Stimulated activated CD4-positive, alpha-beta T cell treated with anti-CD3 and anti-CD28 coated beads, Interleukin-4, amount 100 ng/mL, for 1 hour (primary cell): ENCODE data around the gene ZNF786.
"Not testable (repeated sequence)": the region's sequence is repeated elsewhere in the genome, so short reads cannot be mapped to it uniquely, and the experiment has no call there.

Source experiments
- DNase-seq: peaks from one replicate; pipeline ENCODE4 v3.0.0-alpha.2; 2020

The ZNF786 gene

DNA sequence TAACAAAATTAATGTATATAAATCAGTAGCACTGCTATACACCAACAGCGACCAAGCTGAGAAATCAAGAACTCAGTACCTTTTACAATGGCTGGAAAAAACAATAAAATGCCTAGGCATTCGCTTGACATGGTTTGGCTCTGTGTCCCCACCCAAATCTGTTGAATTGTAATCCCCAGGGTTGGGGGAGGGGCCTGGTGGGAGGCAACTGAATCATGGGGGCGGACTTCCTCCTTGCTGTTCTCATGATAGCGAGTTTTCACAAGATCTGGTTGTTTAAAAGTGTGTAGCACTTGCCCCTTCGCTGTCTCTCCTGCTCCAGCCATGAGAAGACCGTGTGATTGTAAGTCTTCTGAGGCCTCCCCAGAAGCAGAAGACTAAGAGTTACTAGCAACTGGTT, 8.6 kb downstream of the ZNF786 start:
- no peak for DNase-seq

DNA sequence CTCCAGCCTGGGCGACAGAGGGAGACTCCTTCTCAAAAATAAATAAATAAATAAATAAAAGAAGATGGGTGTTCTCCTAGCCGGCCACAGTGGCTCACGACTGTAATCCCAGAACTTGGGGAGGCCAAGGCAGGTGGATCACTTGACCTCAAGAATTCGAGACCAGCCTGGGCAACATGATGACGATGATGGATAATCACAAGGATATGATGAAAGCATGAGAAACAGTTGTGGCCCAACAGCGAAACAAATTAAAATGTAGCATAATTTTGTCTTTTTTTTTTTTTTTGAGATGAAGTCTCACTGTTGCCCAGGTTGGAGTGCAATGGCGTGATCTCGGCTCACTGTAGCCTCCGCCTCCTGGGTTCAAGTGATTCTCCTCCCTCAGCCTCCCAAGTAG, 12.9 kb downstream of the ZNF786 start:
- DNase-seq, result no peak

DNA sequence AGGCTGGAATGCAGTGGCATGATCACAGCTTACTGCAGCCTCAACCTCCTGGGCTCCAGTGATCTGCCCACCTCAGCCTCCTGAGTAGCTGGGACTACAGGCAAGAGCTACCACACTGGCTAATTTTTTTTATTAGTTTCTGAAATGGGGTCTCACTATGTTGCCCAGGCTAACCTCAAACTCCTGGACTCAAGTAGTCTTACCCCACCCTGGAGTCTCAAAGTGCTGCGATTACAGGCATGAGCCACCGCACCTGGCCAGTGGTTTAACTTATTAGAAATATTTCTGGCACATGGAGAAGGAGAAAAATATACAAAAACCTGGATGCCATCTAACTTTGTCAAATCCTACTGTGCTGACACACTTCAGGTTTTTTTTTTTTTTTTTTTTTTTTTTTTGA, 15.2 kb downstream of the ZNF786 start:
- no peak for DNase-seq

DNA sequence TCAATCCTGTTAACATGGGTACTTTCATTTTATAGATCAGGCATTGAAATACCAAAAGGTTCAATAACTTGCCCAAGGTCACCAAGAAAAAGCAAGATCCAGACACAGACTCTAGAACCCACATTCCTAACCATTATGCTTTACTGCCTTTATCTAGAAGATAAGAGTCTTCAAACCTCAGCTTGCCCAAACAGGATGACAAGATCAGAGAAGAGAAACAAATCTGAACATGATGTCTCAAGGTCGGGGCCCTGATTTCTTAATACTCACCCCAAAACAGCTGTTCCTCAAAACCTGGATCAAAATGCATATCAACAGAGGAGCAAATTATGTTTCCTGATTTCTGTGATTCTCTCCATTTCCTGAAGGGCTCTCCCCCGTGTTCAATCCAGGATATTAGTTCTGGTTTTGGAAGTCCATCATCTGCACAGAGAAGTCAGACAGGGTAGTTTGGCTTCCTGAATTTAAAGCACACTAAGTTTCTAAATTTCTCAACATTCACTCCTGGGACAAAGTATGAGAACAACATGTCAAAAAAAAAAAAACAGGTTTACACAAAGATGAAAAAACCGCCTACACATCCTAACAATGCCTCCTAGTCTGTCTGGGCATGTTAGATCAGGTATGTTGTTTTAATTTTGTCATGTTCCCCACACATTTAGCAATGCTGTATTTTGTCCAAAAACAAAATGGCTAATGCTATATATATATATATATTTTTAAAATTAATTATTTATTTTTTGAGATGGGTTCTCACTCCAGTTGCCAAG, 16.2 kb downstream of the ZNF786 start:
- no peak for DNase-seq

DNA sequence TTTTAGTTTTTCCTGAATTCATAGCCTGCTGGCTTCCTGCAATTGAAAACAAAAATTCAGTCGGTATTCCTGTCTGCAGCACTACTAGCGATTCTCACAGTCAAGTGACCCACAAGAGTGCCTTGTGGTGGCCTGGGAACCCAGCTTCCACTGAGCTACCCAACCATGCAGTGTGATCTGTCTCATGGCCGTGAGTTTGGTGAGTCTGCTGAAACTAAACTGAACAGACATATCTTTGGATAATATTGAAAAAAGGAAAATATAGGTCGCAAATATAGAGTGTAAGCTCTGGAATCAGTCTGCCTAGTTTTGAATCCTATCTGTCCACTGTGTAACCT, 18.1 kb downstream of the ZNF786 start:
- DNase-seq, result no peak

DNA sequence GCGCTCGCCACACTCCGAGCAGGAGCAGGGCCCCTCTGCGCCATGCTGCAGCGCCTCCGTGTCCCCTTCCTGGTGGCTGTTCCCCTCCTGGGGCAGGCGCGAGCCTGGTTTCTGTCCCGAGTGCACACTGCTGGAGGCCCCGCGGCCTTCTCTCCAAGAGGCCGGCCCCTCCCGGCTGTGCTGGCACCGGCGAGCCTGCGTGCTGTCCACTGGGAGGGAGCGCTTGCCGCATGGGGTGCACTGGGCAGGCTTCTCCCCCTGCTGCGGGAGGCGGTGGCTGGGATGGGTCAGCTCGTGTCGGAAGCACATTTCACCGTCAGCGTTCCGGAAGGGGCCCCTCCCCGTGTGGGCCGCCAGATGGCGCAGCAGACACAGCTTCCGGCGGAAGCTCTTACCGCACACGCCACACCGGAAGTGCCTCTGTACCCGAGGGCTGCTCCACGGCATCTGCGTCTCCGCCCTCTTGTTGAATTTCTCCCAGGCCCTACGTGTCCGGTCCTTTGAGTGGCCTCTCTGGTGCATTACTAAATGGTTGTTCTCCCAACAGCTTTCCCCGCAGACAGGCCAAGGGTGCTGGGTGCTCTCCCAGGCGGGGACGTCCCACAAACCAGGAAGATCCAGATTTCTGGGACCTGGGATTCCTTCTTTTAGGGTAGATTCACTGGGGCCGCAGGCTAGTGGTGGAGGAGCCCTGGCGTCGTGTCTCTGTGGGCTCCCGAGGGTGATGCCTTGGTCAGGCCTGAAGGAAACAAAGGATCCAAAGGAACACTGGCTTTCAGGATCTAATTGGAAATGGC, 18.7 kb downstream of the ZNF786 start:
- DNase-seq, result peak; percentile 52

DNA sequence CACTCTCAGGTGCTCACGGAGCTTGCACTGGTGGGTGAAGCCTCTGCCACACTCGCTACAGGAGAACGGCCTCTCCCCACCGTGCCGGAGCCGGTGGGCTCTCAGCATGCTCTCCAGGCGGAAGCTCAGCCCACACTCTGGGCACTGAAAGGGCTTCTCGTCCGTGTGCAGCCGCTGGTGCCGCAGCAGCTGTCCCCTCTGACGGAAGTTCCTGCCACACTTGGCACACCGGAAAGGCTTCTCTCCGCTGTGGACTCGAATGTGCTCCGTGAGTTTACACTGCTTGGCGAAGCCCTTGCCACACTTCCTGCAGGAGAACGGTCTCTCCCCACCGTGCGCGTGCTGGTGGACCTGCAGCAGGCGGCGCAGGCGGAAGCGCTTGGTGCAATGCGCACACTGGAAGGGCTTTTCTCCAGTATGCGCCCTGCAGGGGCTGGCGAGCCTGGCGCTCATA, 19.3 kb downstream of the ZNF786 start:
- DNase-seq, result no peak

DNA sequence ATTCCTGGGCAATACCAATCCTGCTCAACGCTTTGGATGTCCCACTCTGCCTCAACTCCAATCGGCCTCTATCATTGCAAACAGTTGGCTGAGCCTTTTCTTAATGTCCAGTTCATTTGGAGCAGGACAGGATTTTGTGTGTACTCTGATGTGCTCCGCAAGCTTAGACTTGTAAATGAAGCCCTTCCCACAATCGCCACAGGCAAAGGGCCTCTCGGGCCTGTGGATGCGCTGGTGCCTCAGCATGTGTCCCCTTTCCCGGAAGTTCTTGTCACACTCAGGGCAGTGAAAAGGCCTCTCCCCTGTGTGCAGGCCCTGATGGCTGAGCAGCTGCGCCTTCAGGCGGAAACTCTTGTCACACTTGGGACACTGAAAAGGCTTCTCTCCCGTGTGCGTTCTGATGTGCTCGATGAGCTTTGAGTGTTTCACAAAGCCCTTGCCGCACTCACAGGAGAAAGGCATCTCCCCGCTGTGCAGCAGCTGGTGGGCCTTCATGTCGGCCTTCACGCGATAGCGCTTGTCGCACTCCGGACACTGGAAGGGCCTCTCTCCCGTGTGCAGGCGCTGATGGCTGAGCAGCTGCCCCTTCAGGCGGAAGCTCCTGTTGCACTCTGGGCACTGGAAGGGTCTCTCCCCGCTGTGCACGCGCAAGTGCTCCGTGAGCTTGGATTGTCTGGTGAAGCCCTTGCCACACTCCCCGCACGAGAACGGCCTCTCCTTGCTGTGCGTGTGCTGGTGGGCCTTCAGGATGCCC, 20.0 kb downstream of the ZNF786 start:
- DNase-seq, result no peak

DNA sequence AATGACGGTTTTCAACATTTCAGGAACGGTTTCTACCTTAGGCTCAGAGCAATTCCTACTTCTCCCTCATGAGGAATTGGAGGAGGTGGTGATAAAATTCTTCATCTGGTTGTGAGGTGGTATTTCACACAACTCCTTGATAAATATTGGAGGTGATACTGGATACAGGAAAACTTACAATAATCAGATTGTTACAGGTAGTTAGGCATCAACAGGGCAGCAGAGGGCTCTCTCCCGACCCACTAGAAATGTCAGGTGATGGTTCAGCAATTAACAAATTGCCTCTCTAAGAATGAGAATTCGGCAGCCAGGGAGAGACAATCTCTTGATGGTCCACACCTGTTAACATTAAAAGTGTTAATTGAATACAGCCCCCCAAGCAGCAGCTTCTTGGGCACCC, 22.6 kb downstream of the ZNF786 start:
- no peak for DNase-seq

DNA sequence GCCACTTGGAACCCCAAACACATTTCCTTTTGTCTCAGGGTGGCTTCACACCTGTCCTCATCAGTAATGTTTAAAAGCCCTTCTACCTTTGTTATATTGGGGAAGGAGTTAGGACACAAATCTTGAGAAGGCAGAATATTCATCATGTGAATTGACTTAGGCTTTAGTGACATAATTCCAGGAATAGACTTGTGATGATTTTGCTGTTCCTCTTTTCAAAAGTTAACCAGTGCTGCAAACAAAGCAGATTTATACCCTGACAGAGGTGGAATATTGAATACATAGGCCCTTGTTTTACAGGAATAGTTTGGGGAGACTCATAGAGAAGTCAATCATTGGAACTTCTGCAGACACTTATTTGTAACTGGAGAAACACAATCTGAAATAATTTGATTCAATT, 27.0 kb downstream of the ZNF786 start:
- DNase-seq, result no peak

DNA sequence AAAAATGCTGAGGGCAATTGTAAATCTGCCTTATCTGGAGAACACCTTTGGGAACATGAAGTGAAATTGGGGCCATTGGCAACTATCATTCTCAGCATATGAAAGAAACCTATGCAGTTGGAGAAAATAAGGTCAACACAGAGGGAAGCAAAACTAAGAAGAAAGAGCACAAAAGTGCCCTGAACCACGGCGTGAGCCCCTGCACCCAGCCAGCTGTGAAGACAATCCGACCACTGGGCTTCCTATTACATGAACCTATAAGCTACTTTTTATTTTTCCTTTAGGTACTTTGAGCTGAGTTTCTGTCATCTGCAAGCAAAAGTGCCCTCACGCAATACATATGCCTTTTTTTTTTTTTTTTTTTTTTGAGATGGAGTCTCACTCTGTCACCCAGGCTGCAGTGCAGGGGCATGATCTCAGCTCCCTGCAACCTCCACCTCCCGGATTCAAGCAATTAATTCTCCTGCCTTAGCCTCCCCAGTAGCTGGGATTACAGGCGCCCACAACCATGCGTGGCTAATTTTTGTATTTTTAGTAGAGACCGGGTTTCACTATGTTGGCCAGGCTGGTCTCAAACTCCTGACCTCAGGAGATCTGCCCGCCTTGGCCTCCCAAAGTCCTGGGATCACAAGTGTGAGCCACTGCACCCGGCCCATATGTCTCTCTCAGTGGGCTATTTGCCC, 28.2 kb downstream of the ZNF786 start:
- DNase-seq, result not testable (repeated sequence)

DNA sequence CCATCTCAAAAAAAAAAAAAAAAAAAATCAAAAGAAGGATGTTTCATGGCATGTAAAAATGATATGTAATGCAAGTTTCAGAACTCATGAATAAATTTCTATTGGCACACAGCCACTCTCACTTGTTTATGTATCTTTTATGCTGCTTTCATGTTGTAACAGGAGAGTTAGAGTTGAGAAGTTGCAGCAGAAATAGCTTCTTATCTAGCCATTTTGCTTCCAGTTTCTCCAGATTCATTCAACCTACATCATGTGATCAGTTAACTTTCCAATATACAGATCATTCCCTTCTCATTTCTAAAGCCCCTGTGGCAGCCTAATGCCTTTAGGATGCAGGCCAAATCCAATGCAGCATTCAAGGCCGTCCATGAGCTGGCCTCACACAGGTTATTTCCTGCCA, 30.4 kb downstream of the ZNF786 start:
- DNase-seq, result no peak

DNA sequence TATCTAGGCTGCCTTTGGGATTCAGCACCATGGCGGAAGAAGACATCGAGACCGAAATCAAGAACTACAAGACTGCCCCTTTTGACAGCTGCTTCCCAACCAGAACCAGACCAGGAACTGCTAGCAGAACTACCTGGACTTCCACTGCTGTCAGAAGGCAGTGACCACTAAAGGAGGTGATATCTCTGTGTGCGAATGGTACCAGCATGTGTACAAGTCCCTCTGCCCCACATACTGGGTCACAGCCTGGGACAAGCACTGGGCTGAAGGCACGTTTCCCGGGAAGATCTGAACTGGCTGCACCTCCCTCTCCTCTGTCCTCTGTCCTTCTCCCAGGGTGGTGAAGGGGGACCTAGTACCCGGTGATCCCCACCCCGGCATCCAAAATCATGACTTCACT, 36.6 kb downstream of the ZNF786 start:
- DNase-seq, result no peak

DNA sequence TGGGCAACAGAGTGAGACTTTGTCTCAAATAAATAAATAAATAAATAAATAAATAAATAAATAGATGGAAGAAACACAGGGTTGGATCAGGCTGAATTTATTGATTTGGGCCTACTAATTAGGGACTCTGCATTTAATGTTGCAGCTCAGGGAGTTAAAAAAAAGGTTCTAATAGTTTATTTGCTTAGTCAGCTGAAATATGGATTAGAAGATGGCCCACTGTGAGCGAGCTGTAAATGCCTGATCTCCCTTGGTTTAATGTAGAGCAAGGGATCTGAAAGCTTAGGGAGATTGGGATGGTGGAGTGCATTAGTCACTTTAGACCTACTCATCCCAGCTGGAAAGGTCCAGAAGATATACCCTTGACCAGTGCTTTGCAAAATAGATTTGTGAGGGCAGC, 37.1 kb downstream of the ZNF786 start:
- no peak for DNase-seq

DNA sequence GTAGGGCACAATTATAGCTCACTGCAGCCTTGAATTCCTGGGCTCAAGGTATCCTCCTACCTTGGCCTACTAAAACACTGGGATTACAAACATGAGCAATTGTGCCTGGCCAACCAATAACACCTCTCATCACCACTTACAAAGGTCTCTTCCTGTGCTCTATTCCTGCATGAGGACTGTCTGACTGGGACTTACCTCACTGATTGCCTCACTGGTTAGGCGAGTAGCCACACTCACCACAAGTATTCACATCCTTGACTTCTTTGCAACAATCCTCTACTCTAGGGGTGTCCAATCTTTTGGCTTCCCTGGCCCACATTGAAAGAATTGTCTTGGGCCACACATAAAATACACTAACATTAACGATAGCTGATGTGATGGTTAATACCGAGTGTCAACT, 39.6 kb downstream of the ZNF786 start:
- DNase-seq, result no peak

DNA sequence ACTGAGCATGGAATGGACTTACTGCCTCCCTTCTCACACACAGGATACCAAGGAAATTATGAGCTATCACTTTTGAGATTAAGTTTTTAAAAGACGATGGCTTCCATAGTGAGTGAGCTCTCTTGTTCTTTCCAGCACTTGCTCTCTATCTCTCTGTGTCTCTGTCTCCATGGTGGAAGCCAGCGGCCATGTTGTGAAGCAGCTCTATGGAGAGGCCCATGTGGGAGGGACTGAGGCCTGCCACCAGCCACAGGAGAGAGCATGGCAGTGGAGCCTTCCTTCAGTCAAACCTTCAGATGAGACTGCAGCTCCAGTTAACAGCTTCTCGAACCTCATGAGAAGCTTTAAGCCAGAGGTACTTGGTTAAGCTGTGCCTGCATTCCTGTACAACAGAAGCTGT, 41.7 kb downstream of the ZNF786 start:
- no peak for DNase-seq

DNA sequence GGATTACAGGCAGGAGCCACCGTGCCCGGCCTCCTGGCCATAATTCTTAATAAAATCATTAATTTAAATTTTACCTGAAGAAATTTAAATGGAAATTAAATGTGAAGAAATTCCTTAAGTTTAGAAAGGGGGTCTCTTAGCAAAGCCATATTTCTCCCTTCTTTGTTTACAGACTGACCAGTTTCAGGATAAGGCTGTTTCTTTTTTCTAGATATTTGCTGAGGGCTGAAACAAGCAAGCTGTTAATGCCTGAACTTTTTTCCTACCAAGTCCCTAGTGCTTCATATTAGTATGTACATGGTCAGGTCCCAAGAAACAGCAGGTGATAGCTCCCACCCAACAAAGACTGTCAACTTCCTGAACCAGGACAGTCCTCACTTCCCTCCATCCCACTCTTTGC, 44.1 kb downstream of the ZNF786 start:
- no peak for DNase-seq

DNA sequence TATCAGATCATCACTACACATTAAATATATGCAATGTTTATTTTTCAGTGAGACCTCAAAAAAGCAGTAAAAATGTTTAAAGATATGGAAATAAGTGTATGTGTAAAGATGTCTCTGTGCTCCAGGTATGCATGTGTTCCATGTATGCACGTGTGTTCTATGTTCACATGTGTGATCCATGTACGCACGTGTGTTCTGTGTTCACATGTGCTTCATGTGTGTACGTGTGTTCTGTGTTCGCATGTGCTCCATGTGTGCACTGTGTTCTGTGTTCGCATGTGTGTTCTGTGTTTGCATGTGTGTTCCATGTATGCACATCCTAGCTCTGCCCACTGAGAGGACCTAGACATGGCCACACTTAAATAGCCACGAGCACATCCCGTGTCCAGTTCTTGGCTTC, 46.6 kb downstream of the ZNF786 start:
- DNase-seq, result no peak

DNA sequence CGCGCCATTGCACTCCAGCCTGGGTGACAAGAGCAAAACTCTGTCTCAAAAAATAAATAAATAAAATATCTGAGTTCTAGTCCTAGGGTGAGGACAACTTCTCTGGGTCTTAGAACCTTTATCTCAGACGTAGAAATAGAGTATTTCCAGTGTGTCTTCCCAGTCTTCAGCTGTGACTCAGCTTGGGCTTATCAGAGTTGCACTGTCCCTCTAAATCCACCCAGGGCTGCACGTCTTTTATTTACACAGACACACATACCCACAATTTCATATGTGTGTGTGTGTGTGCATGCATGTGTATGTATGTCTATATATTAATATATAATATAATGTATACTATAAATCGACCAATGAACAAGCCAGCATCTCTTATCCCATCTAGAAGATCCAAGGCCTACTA, 49.2 kb downstream of the ZNF786 start:
- no peak for DNase-seq

DNA sequence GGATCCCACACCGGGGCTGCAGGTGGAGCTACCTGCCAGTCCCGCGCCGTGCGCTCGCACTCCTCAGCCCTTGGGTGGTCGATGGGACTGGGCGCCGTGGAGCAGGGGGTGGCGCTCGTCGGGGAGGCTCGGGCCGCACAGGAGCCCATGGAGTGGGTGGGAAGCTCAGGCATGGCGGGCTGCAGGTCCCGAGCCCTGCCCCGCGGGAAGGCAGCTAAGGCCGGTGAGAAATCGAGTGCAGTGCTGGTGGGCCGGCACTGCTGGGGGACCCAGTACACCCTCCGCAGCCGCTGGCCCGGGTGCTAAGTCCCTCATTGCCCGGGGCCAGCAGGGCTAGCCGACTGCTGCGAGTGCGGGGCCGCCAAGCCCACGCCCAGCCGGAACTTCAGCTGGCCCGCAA, 51.9 kb downstream of the ZNF786 start:
- not testable (repeated sequence) for DNase-seq

DNA sequence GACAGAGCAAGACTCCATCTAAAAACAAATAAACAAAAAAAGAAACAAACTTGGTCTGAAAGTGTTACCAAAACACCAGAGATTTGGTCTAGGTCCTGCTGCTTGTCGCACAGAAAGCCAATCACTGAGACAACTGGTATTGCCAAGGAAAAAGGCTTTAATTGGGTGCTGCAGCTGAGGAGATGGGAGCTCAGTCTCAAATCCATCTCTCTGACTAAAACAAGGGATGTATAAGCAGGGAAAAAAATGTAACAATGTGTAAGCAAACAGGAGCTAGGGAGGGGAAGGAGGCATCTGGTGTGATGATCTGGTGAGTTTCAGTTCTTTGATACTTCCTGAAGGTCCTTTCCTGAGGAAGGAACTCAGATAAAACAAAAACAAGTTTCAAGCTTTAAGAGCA, 53.8 kb downstream of the ZNF786 start:
- DNase-seq, result no peak

DNA sequence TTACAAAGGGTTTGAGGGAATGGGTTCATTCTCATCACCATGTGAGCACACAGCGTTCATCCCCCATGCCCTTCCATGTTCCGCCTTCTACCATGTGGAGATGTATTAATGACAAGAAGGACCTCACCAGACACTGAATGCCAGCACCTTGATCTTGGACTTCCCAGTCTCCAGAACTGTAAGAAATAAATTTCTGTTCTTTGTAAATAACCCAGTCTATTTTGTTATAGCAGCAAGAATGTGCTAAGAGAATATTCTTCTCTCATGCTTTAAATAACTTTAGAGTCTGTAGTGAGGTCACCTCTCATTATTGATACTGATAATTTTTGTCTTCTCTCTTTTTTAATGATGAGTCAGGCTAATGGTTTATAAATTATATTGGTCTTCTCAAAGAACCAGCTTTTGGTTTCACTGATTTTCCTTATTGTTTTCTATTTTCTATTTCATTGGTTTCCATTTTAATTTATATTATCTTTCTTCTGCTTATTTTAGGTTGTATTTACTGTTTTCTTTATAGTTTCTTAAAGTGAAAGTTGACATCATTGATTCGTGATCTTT, 59.1 kb downstream of the ZNF786 start:
- no peak for DNase-seq

DNA sequence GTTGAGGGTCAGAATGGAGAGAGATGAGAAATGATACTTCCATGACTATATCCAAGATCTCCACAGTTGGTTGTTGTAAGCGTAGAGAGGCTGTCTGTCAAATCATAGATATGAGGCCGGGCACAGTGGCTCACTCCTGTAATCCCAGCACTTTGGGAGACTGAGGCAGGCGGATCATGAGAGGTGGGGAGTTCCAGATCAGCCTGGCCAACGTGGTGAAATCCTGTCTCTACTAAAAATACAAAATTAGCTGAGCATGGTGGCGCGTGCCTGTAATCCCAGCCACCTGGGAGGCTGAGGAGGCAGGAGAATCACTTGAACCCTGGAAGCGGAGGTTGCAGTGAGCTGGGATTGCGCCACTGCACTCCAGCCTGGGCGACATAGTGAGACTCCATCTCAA, 60.1 kb downstream of the ZNF786 start:
- DNase-seq, result not testable (repeated sequence)
